DND-41 (cell line): Measurements from ENCODE around the gene AFG3L2.

Source experiments
- ATAC-seq: fragments of 200-7000 bp; cut with Tn5 transposase; 3 replicates; pipeline ENCODE4 v1.9.1; 2021; ENCODE audit warnings: low read depth; ENCODE audit not compliant: insufficient read depth
- DNase-seq: peaks from one replicate; pipeline ENCODE4 v3.0.0-alpha.2; 2020
- H2AFZ ChIP-seq: 2 replicates; pipeline ENCODE4 v1.6.0; 2012; ENCODE audit warnings: low read depth, low read length
- H3K27ac ChIP-seq: 2 replicates; pipeline ENCODE4 v1.5.1; 2012; ENCODE audit warnings: low read length, inconsistent platforms
- H3K27me3 ChIP-seq: fragments of 200-600 bp; sonication (generic); 2 replicates; pipeline ENCODE4 v1.6.0; 2012; ENCODE audit warnings: low read length, mild to moderate bottlenecking, inconsistent platforms; ENCODE audit not compliant: insufficient read depth, poor library complexity
- H3K36me3 ChIP-seq: 2 replicates; pipeline ENCODE4 v1.5.1; 2012; ENCODE audit warnings: low read length, inconsistent platforms; ENCODE audit not compliant: insufficient read depth
- H3K4me1 ChIP-seq: 2 replicates; pipeline ENCODE4 v1.5.1; 2012; ENCODE audit warnings: mild to moderate bottlenecking, low read length; ENCODE audit not compliant: insufficient read depth
- H3K4me2 ChIP-seq: 2 replicates; pipeline ENCODE4 v1.6.0; 2012; ENCODE audit warnings: mild to moderate bottlenecking, moderate library complexity, low read length, inconsistent platforms; ENCODE audit not compliant: insufficient read depth
- H3K4me3 ChIP-seq, 2 experiments: fragments of 200-600 bp in 1 of 2; shearing (Covaris generic) in 1 of 2; 2 replicates each; pipeline ENCODE4 v1.5.1; 2012 to 2016; ENCODE audit warnings: inconsistent platforms in 2 of 2, low read length in 2 of 2, mild to moderate bottlenecking in 2 of 2, low read depth in 1 of 2, moderate library complexity in 1 of 2
- H3K79me2 ChIP-seq: 2 replicates; pipeline ENCODE4 v1.6.0; 2012; ENCODE audit warnings: low read length, inconsistent platforms; ENCODE audit not compliant: insufficient read depth
- H3K9ac ChIP-seq: 2 replicates; pipeline ENCODE4 v1.6.0; 2012; ENCODE audit warnings: low read depth, mild to moderate bottlenecking, inconsistent platforms, low read length, moderate library complexity
- H3K9me3 ChIP-seq: 2 replicates; pipeline ENCODE4 v1.5.1; 2012; ENCODE audit warnings: low read length, moderate library complexity, mild to moderate bottlenecking, inconsistent platforms; ENCODE audit not compliant: insufficient read depth, severe bottlenecking
- H4K20me1 ChIP-seq: 2 replicates; pipeline ENCODE4 v1.6.0; 2012; ENCODE audit warnings: low read length; ENCODE audit not compliant: insufficient read depth
- CTCF ChIP-seq: IDR thresholded peaks from 2 replicates; pipeline ENCODE4 v1.5.1; 2012; ENCODE audit warnings: borderline replicate concordance, low read length, moderate library complexity, mild to moderate bottlenecking; ENCODE audit not compliant: poor library complexity, severe bottlenecking; ENCODE audit errors: extremely low read depth
- EZH2 ChIP-seq: IDR thresholded peaks from 3 replicates; pipeline ENCODE4 v1.6.1; 2012; ENCODE audit warnings: borderline replicate concordance, low read depth, mild to moderate bottlenecking, moderate library complexity, low read length, inconsistent platforms; ENCODE audit not compliant: severe bottlenecking

AFG3L2 gene

GRCh38 chr18:12377556-12378197 is 650 bp upstream of the AFG3L2 start:
- Histone ChIP-seq H3K27ac (peak overlapping the region; percentile 93), H4K20me1 (peaks cover 33% of the 10 kb centered on the region), H3K27me3 (no peaks in the 10 kb centered on the region), H3K79me2 (peaks cover 43% of the 10 kb centered on the region), H2AFZ (peak overlapping the region; percentile 100), H3K4me3 (peak overlapping the region; percentile 87 to 99), H3K4me1 (peaks cover 45% of the 10 kb centered on the region), H3K9ac (peak overlapping the region; percentile 77), H3K36me3 (peaks cover 9% of the 10 kb centered on the region), H3K4me2 (peak overlapping the region; percentile 99), H3K9me3 (no peaks in the 10 kb centered on the region)
- TF ChIP-seq CTCF (no peak), EZH2 (no peak)
- DNase-seq: no peak
- peak; percentile 79 for ATAC-seq

- peak overlapping the region; percentile 80 for H3K27ac ChIP-seq
- peak overlapping the region; percentile 84 for H3K9ac ChIP-seq
- H2AFZ ChIP-seq: peak overlapping the region; percentile 75
- H3K9me3 ChIP-seq: no peaks in the 10 kb centered on the region
- peaks cover 55% of the 10 kb centered on the region for H3K4me1 ChIP-seq
- H4K20me1 ChIP-seq: peaks cover 48% of the 10 kb centered on the region
- peak; percentile 32 for DNase-seq
- no peaks in the 10 kb centered on the region for H3K27me3 ChIP-seq
- ATAC-seq: no peak
- H3K79me2 ChIP-seq: peaks cover 58% of the 10 kb centered on the region
- peak overlapping the region; percentile 99 for H3K4me2 ChIP-seq
- H3K4me3 ChIP-seq: peak overlapping the region; percentile 73 to 91
- TF ChIP-seq EZH2 (no peak), CTCF (no peak)
- peaks cover 15% of the 10 kb centered on the region for H3K36me3 ChIP-seq
Observed at GRCh38 chr18:12376034-12376753, 833 bp downstream of the AFG3L2 start.

- no peak for DNase-seq
- no peak overlapping the region for H3K4me3 ChIP-seq
- peak overlapping the region; percentile 99 for H3K4me2 ChIP-seq
- no peak overlapping the region for H3K9ac ChIP-seq
- no peak for ATAC-seq
- peaks cover 26% of the 10 kb centered on the region for H3K36me3 ChIP-seq
- H3K4me1 ChIP-seq: peaks cover 55% of the 10 kb centered on the region
- H3K79me2 ChIP-seq: peaks cover 71% of the 10 kb centered on the region
- no peak overlapping the region for H2AFZ ChIP-seq
- no peak overlapping the region for H3K27ac ChIP-seq
- H4K20me1 ChIP-seq: peaks cover 48% of the 10 kb centered on the region
- no peaks in the 10 kb centered on the region for H3K9me3 ChIP-seq
- no peaks in the 10 kb centered on the region for H3K27me3 ChIP-seq
- TF ChIP-seq EZH2: no peak
- no peak for TF ChIP-seq CTCF
Observed at GRCh38 chr18:12374401-12374800, 2.6 kb downstream of the AFG3L2 start.
